CD1c-positive myeloid dendritic cell (primary cell): Measurements from ENCODE around the gene GTF2E1.
"Not testable (repeated sequence)": the region's sequence is repeated elsewhere in the genome, so short reads cannot be mapped to it uniquely, and the experiment has no call there.

Experiments
- DNase-seq: peaks from one replicate; pipeline ENCODE4 v3.0.0-alpha.2; 2016; ENCODE audit errors: extremely low spot score

GTF2E1 gene

DNA sequence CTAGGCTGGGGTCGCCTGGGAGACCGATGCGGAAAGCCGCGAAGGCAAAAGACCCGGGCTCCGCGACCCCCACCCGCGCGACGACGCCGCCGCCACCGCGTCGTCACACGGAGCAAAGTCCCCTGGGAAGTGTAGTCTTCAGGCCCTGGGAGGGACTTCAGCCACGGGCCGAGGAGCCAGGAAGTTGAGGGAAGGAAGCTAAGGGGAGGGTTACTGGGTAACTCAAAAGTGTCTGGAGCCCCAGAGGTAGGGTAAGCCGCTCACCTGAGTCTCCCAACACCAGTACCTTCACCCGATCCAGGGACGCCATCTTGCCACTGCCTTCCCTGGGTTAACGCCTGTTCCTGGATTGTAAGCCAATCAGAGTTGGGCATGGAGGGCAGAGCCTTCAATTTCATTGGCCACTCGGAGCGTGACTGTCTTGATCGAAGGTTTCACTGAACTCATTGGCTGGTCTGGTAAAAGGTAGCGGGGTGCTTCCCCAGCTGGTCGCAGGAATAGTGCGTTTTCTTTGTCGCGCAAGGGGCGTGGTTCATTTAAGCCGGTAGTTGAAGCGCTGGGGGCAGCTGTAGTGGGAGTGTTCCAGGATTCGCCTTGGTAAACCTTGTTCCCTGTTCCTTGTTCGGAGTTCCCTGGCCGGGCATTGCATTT lies at the start of gene GTF2E1, which contains the start of gene RABL3:
GTF2E1 (plus strand) TSS at position 547 of the 651 bp plus-strand sequence. CDS start 7,809 bp downstream, outside the sequence.
RABL3 (minus strand) TSS at position 319 of the 651 bp plus-strand sequence; CDS start at position 310, 9 bp downstream.
- peak; percentile 100 for DNase-seq

DNA sequence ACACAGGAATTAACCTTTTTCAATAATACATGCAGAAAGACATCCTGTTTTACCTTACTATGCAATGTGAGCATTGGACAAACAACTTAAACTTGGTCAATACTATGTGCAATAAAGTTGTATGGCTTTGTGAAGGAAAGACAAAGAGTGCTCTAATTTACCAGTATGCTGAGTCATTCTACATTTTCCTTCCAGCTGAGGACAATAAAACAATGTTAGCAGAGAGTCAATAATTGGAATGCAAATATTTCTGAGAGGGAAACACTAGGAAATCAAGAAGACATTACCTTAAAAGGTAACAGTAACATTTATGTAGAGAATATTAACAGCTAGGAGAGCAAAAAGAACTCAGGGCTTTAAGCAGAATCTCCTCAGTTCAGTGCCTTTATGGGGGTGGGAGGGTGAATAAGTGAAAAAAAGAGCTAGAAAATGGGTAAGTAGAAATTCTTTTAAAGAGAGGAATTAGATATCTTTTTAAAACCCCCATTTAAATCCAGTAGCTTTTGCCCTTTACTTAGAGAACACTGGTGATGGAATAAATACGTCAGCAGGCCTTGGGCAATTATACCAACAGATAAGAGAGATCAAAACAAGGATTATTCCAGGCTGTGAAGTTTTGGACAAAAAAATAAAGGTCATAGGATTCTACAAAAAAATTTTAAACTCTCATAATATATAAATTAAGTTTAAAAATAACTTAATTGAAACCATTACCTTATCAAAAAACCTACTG lies 48.9 kb upstream of the GTF2E1 start:
- DNase-seq, result no peak

DNA sequence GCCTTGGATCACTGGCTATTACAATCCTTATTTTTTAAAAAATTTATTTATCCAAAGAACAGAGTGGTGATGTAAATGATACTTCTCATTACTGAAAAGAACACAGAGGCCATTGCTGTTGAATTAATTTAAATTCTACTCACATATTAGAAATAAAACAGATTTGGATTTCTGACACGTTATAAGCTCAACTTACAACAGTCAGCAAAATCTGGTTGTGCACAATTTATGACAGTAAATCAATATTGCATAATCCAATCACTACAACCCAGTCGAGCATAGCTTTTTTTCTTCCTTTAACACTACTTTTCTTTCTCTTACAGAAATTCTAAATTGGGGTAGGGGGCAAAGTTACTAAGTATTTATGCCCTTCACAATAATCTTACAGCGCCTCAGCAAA lies 43.2 kb upstream of the GTF2E1 start:
- no peak for DNase-seq

GRCh38 chr3:120705884-120706582 lies 36.5 kb upstream of the GTF2E1 start:
- no peak for DNase-seq

- DNase-seq, result no peak
These were observed 35.6 kb upstream of the GTF2E1 start for GRCh38 chr3:120706950-120707349.

GRCh38 chr3:120708408-120708807 lies 34.1 kb upstream of the GTF2E1 start:
- no peak for DNase-seq

DNA sequence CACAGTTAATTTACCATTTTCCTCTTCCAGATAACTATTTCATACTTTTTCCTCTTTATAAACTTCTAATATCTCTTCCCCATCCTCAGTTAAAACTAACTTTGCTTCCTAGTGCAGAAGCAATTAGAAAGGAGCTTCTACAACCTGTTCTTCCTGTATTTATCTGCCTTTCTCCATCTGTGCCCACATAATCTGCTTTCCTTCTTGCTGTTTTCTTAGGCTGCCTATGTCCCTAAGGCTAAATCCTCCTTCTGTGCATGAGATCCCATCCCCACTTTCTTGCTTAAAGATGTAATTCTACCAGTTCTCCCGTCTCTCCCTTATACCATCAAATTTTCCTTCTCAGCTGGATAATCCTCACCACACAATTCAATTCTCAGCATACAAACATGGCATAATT lies 32.2 kb upstream of the GTF2E1 start:
- no peak for DNase-seq

DNA sequence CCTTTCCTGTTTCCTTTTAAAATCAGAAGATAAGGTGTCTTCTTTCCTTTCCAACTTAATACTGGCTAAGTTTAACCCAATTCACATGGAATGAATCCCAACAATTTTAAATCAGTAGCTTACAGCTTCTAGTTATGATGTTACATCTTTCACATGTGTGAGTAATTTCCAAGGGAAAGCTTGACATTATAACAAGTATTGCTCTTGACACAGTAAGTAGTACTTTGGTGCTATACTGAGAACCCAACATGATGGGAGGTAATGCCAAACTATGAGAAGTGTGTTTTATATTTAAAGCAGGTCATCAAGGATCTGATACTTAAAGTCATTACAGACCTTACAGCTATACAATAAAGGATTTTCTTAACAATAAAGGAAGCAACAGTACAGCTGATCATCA lies 29.3 kb upstream of the GTF2E1 start:
- no peak for DNase-seq

- DNase-seq, result not testable (repeated sequence)
These were observed 23.2 kb upstream of the GTF2E1 start for GRCh38 chr3:120719167-120719834.

- no peak for DNase-seq
These were observed 15.8 kb upstream of the GTF2E1 start for GRCh38 chr3:120726791-120727190.

DNA sequence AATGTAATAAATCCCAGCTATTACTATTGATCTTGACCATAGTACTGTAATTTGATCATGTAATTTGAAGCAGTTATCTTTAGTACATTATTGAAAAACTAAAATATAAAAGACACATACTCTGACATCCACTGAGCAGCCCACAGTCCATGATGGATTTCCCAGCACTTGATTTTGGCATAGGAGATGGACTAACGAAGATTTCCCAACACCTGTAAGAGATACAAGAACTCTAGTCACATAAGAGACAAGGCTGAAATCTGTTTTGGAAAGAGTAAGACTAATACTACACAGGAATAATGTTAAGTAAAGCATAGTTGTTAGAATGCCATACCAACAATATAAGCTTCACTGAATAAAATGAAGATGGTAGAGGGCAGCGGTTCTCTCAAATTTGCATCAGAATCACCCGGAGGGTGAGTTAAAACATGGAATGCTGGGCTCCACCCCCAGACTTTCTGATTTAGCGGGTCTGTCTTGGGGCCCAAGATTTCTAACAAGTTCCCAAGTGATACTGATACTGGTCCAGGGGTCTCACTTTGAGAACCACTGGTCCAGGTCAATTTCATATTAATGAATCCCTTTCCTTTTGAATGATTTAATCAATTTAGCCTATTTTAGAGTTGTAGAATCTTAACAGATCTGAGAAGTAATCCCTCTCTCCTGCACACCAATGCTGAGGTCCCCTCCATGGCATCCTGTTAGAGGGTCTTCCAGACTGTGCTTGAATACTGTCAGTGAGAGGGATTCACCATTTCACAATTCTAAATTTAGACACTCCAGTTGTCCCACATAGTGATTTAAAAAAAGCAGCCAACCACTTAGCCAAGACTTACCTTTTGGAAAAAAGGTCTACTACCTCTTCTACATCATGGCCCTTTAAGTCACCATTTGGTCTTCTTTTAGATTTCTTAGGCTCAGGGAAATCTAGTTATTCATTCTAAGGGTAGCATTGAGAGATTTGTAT lies 11.7 kb upstream of the GTF2E1 start:
- no peak for DNase-seq

DNA sequence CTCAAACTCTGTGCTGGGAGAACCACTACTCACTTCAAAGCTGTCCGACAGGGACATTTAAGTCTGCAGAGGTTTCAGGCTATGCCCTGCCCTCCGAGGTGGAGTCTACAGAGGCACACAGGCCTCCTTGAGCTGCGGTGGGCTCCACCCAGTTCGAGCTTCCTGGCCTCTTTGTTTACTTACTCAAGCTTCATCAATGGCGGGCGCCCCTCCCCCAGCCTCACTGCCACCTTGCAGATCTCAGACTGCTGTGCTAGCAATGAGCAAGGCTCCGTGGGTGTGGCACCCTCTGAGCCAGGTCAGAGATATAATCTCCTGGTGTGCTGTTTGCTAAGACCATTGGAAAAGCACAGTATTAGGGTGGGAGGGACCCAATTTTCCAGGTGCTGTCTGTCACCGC lies 4.5 kb upstream of the GTF2E1 start:
- not testable (repeated sequence) for DNase-seq

GRCh38 chr3:120741320-120741719 lies 1.2 kb upstream of the GTF2E1 start:
- DNase-seq, result no peak

DNA sequence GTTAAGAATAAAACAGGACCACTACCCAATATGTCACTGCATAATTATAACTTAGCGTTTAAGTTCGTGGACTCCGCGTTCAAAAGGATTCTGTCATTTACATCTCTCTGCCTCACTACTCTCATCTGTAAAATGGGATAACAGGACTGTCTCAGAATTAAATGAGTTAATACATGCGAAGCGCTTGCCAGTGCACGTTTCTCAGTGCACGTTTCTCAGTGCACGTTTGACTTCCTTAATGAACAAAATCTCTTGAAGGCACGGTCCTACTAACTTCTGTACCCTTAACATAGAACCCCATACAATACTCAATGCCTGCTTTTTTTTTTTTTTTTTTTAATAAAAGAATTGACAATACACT lies 727 bp upstream of the GTF2E1 start:
- no peak for DNase-seq

- DNase-seq, result no peak
These were observed 363 bp downstream of the GTF2E1 start for GRCh38 chr3:120742849-120743365.

DNA sequence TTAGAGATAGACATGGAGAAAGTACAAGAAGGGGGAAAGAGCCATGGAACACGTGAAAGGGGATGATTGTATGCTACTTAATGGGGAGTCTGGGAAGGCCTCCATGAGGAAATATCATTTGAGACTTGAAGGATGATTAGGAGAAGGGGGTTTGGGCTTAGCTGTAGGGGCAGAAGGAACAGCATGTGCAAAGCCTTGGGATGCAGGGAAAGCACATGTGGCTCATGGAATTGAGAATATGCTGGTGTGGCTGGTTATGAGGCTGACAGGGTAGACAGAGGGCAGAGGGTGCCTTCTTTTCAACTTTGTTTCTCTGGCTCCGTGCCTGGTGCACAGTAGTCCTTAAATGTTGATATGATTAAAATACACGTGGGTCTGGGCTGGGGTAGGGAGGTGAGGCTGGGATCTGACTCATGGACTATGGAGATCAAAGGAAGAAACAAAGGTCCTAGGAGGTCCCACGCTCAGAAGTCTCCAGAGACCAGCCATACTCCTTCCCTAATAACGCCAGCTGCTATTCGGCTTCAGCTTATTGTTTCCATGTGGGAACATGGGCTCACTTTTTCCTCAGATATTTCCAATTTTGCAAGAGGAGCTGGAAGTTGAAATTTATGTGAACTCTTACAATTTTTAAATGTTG lies 1.1 kb downstream of the GTF2E1 start:
- DNase-seq, result no peak

GRCh38 chr3:120745466-120745865 lies 2.9 kb downstream of the GTF2E1 start:
- no peak for DNase-seq

DNA sequence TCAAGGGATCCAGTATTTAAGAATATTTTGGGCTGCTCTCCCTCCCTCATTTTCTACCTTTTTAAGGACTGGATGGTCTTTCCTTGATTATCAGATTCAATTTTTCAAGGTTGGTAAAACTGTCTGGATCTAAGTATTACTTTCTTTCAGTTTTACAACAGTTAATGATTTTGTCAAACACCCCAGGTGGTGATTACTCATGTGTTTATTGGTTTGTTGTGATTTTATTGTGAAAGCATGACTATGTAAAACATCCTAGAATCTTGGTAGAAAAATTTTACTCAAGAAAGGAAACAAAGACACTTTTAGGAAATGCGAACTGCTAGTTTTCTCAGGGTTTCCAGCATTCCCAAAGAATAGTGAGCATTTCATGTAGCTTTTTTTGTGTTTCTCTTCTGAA lies 7.3 kb downstream of the GTF2E1 start:
- no peak for DNase-seq

DNA sequence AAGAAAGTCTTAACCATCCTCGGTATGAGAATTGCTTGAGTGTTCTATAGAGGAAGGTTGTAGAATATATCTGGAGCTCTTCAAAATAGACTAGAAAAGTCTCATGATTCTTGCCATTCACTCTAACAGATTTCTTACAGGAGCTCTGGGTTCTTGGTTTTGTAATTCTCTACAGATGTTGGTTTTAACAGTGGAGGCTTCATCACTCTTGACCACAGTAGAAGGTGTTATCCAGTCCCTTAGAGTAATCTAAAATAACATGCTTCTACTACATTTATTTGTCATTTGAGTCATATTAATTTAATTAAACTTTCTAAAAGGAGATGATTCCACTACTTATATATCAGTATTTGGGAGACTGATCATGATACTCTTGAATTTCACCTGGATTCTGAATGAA lies 9.7 kb downstream of the GTF2E1 start:
- no peak for DNase-seq

DNA sequence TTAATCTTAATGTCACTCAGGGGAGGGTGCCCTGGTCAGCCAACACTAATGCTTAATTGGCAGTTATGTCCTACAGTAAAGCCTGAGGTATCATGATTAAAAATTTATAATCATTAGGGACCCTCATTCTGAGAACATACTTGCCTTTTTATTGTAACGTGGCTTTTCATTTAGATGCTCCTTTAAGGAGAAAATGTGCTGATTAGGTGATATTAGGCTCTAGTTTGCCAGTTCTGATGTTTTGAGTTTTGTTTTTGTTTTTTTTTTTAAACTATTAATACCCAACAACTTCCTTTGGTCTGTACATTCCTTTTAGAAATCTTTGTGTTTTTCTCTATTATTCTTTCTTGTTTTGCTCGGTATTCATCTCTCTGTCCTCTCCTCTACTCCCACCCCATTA lies 10.3 kb downstream of the GTF2E1 start:
- no peak for DNase-seq
